ENCODE data around the gene THEMIS.

- TF ChIP-seq CTCF (IDR thresholded peaks at IDR 0.05) (no peak), POLR2A (IDR thresholded peaks at IDR 0.05) (no peak)
These were observed 3.4 kb downstream of the THEMIS start for GRCh38 chr6:127897484-127897883.

All from Peyer's patch (tissue), 4 donors.